AG04450 (cell line): Measurements from ENCODE around the gene SH2D3C. TPM values are rescaled to one million over a fixed set of nuclear protein-coding genes. Genes with fewer than 3 reads are reported as not detected.

Experiments
- CTCF ChIA-PET: fragments of 300-600, 350-600 bp; formaldehyde crosslinking; extraction: SDS; loops from one replicate; lab custom pipeline; 2022; ENCODE audit warnings: antibody characterized with exemption, inconsistent platforms; lab: Charles Lee
- POLR2A ChIA-PET: fragments of 350-600 bp; formaldehyde crosslinking; extraction: SDS; loops from one replicate; lab custom pipeline; 2021; ENCODE audit warnings: antibody characterized with exemption, inconsistent platforms; lab: Yijun Ruan, JAX
- DNase-seq: peaks from one replicate; pipeline ENCODE4 v3.0.0-alpha.2; 2011; ENCODE audit warnings: low read depth, low spot score
- H3K27ac ChIP-seq: one replicate; pipeline ENCODE4 v1.5.1; 2012; ENCODE audit warnings: low read depth, low read length, control low read depth
- H3K27me3 ChIP-seq: one replicate; pipeline ENCODE4 v1.6.0; 2012; ENCODE audit warnings: low read length; ENCODE audit not compliant: control insufficient read depth, insufficient read depth
- H3K4me3 ChIP-seq: 2 replicates; pipeline ENCODE4 v1.5.1; 2011; ENCODE audit warnings: mild to moderate bottlenecking, low read depth, low read length, control low read depth
- H3K9me3 ChIP-seq: 2 replicates; pipeline ENCODE4 v1.5.1; 2012; ENCODE audit warnings: low read length; ENCODE audit not compliant: control insufficient read depth, insufficient read depth
- CTCF ChIP-seq: IDR thresholded peaks from 2 replicates; pipeline ENCODE4 v1.5.1; 2011; ENCODE audit warnings: low read depth, low read length, control low read depth, inconsistent platforms
- polyA plus RNA-seq: library from polyadenylated mRNA; depleted of rRNA; stranded (reverse); fragments of >200 nt; gene quantifications from 2 replicates; pipeline ENCODE4 v1.2.3, GENCODE V29; 2011

SH2D3C gene
- polyA plus RNA-seq, 1 experiment, result not detected

- Histone ChIP-seq H3K4me3 (no peak overlapping the region), H3K27me3 (no peaks in the 10 kb centered on the region), H3K9me3 (peaks cover 2% of the 10 kb centered on the region), H3K27ac (no peak overlapping the region)
- no peak for TF ChIP-seq CTCF
- DNase-seq, result no peak
- ChIA-PET CTCF (interaction anchor here (1.3 to 2.2 kb wide), 2 partner anchors 29 to 237 kb away, joined by 3 to 6 read pairs; partner anchors contain the start of gene TOR2A), POLR2A (interaction anchor here (1.2 kb wide), 1 partner anchor 10 kb away, joined by 4 read pairs; the partner anchor contains the start of genes PTRH1 and TTC16)
These were observed 72.7 kb downstream of the SH2D3C start for GRCh38 chr9:127705577-127706379.

GRCh38 chr9:127703289-127703946 lies 75.0 kb downstream of the SH2D3C start:
- no peak overlapping the region for H3K4me3 ChIP-seq
- no peak for TF ChIP-seq CTCF
- ChIA-PET CTCF (interaction anchor here (0.7 to 1.1 kb wide), 3 partner anchors 31 to 199 kb away, joined by 3 to 4 read pairs (median 3); partner anchors contain the start of gene TOR2A), POLR2A (no interaction called here)
- H3K27me3 ChIP-seq, result no peaks in the 10 kb centered on the region
- no peak for DNase-seq
- H3K27ac ChIP-seq, result no peak overlapping the region
- peaks cover 4% of the 10 kb centered on the region; the same call in 1 of the 2 replicates for H3K9me3 ChIP-seq

GRCh38 chr9:127700594-127701255 lies 77.7 kb downstream of the SH2D3C start:
- H3K27me3 ChIP-seq, result no peaks in the 10 kb centered on the region
- no peak for TF ChIP-seq CTCF
- H3K27ac ChIP-seq, result no peak overlapping the region
- POLR2A ChIA-PET, result no interaction called here
- peaks cover 4% of the 10 kb centered on the region; the same call in 1 of the 2 replicates for H3K9me3 ChIP-seq
- no peak for DNase-seq
- H3K4me3 ChIP-seq, result no peak overlapping the region
- CTCF ChIA-PET, result no interaction called here

GRCh38 chr9:127700140-127700539 lies 78.3 kb downstream of the SH2D3C start:
- CTCF ChIA-PET, result interaction anchor here (1.3 kb wide), 1 partner anchor 35 kb away, joined by 3 read pairs; the partner anchor contains the start of gene TOR2A
- no peak for TF ChIP-seq CTCF
- POLR2A ChIA-PET, result no interaction called here
- H3K9me3 ChIP-seq, result peaks cover 4% of the 10 kb centered on the region; the same call in 1 of the 2 replicates
- no peaks in the 10 kb centered on the region for H3K27me3 ChIP-seq
- H3K27ac ChIP-seq, result no peak overlapping the region
- H3K4me3 ChIP-seq, result no peak overlapping the region
- DNase-seq, result no peak
